ENCODE results near the gene TMEM247.

Gene TMEM247

DNA sequence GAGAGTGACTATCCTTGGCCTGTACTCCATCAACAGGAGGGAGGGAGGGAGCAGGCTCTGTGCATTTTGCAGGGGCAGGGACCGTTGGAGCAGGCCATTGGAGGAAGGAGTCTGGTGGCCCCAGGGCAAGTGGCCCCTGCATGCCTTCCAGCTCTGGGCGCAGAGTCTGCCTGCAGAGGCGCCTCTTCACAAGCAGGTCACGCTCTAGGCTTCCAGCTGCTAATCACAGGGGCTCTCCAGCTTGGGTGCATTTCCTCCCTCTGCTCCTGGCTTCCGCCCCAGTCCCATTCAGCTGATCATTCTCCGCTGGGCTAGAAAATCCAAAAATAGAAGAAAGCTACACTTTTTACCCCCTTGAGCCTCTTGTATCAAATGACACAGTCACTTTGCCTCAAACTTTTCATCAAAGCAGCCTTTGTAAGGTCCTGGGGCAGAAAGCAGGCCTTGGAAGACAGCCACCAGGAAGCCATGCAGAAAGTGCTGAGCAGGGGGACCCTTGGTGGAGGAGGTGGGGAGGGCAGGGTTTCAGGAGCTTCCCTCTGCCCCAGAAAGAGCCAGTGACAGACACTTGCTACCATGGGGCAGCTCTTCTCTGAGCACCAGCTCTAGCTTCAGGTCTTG, 11.3 kb downstream of the TMEM247 start:
- no peak for DNase-seq

DNA sequence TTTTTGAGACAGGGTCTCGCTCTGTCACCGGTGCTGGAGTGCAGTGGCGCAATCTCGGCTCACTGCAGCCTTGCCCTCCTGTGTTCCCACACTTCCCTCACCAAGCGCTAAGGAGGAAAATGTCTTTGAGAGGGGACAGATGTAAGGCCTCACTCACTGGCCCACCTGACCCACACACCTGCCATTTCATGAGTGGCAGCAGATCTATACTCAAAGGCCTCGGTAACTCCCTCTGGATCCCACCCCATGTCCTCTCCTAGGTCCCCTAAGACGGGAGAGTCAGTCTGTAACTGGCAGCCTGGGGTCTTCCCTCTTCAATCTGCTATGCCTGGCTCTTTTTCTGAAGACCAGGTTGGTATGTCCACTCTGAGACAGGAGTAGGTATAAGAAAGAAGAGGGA, 12.9 kb downstream of the TMEM247 start:
- no peak for DNase-seq

DNA sequence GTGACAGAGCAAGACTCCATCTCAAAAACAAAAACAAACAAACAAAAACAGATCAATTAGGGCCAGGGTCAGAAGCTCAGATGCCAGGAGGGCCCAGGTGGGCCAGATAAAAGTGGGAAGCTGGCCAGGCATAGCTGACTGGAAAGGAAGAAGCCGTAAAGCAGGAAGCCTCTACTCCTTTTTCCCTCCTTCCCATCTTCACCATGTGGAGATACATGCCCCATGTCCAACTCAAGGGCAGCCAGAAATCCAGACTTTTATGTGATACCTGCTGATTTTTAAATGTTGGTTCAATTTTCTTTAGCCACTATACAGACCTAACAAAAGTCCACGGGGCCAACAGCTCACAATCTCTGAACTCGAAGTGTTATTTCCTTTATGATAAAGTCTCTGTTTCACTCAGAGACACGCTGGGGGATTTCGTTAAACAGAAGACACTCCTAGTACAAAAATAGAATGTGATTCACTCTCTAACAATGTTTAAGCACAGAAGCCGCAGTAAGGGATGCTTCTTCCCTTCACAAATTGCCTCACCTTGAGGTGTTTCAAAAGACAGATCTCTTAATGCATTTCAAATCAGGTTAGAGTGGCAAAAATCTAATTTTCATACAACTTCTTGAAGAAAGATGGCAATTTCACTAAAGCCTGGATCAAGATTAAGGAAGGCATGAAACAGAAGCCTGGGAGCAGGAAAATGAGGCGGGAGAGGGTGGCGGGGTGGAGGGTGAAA, 14.0 kb downstream of the TMEM247 start:
- no peak for DNase-seq

DNA sequence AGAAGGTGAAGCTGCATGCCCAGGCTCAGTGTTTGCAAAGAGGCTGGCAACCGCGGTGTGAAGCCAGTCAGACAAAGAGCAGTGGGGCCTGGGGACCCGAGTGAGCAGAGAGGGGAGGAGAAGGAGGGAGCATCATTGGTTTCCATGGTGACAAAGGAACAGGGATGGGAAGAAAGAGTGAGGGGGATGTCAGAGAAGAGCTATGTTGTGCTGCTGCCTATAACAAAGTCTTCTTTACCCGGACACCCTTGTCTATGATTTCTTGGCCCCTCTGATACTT, 14.5 kb downstream of the TMEM247 start:
- DNase-seq: no peak

DNA sequence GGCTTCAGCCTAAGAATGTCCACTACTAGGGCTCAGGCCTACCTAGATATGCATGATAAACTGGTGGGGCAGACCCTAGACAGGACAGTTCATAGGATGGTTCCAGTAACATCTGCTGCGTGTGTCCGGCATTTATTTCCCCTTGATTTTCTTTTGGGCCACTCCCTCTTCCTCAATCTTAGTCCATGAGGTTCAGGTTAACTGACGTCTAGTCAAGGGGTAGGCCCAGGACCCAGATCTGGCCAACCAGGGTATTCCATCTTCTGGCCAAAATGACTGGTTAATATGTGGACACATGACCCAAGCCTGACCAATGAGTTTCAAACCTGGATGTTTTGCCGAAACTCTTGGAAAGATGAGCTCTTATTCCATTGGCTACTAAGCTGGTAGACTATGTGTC, 15.2 kb downstream of the TMEM247 start:
- no peak for DNase-seq

DNA sequence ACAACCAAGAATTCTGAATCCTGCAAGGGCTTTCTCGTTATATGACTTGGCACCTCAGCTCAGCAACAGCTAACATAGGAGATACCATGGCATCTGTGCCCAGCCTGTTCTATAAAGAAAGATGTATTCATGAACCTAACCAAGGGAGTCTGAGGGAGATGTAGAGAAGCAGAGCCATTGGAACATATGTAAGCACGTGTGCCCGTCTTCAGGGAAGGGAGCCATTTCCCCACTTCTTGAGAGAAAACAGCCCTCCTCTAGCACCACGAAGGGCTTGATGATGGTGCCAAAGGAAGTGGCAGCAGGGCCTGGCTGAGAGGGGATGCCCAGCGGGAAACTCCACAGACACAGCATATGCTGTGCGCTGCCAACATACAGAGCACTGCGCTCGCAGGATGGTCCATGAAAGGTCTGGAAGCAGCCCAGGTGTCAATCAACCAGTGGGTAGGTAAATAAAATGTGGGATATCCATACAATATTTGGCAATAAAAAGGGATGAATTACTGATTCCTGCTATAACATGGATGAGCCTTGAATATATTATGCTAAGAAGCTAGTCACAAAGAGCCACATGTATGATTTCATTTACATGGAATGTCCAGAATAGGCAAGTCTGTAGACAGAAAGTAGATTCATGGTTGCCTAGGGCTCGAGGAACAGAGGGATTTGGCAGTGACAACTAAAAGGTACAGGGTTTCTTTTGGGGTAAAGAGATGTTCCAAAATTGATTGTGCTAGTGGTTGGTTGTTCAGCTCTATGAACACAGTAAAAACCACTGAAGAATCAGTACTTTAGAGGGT, 16.1 kb downstream of the TMEM247 start:
- no peak for DNase-seq

DNA sequence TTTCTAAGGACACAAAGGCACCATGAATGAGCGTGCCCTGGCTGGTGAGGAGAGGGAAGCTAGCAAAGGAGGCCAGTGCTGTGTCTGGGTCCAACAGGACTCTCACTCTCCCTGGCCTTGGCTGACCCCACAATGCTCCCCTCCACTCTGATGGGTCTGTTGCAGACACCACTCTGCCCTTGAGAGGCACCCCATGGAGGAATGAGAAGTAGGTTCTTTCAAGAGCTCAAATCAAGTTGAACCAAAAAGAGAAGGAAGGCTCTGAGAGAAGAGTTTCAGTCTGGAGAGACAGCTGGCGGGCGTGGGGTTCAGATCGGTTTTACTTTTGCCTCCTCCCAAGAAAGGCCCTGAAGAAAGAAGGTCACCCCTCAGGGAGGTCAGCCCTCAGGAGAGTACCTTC, 18.4 kb downstream of the TMEM247 start:
- DNase-seq: no peak

DNA sequence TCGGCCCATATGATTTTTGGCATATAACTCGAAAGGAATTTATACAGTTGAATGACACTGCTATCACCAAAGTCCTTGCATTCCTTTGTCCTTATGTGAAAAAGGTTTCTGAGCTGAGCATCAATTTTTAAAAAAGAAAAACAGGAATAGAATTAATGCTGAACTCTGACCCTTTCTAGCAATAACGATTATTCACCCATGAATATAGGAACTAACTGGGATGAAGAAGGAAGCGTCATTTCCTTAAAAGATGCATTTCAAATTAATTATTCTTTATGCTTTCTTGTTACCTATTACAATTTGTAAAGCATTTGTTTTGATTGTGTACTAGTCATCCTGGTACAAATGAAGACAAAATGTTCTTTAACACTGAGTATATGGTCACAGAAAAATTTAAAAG, 19.3 kb downstream of the TMEM247 start:
- DNase-seq: no peak

DNA sequence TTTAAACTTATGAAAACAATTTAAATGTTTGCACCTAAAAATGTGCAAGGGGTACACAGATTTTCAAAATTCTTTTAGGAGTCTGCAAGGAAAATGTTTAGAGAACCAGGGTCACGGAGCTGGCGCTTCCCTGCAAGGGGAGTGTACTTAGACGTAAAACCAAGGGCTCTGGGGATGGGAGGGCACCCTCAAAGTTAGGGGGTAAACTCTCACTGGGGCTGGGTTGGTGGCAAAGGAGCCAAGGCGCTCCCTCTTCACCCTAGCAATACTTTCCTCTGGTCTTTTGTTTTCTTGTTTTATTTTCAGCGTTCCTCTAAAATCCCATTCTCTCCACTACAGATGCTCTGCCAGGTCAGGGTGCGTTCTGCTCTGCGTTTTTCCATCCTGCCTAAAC, 20.0 kb downstream of the TMEM247 start:
- DNase-seq: no peak

DNA sequence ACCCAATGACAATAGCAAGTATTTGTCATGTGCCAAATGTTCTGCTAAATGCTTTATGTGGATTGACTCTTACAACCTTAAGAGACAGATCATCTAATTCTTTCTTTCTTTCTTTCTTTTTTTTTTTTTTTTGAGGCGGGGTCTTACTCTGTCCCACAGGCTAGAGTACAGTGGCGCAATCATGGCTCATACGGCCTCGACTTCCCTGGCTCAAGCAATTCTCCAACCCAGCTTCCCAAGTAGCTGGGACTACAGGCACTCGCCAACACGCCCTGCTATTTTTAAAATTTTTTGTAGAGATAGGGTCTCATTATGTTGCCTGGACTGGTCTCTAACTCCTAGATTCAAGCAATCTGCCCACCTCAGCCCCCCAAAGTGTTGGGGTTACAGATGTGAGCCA, 21.4 kb downstream of the TMEM247 start:
- no peak for DNase-seq

DNA sequence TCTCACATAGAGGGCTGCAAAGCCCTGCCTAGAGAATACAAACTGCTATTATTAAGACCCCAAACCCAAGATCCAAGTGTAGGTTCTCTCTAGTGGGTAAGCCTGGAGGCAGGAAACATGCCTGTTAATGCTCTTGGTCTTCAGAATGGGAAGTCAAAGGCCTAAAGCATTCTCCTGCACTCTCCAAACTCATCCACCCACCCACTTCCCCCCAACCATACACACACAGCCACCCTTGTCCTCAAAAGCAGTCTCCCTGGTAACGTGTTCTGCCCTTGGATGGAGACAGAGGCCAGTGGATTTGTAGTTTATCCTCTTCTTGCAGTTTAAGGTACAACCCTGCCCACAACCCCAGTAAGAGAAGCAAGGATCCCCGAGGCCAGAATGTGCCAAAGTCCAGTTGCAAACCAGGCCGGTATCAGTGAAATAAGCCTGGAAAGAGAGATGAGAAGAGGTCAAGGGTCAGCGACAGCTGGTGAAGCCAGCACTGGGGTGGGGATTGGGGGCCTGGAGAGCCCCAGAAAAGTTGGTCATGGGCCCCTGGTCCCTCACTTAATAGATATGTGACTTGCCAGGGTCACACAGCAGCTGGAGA, 23.0 kb downstream of the TMEM247 start:
- no peak for DNase-seq

DNA sequence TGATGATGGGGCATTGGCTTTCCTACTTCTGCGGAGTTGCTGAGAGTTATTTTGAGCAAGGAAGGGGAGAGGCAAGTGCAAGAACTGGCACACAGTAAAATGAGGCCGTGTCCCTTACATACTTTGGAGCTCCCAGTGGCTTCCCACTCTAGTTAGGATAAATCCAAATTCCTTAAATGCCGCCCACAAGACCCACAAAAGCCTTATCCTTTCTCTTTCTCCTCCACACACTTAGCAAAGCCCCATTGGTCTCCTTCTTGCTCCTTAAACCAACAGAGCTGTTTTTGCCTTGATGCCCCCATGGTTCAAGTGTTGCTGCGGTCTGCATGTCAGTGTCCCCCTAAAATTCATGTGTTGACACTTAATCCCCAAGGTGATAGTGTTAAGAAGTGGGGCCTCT, 24.3 kb downstream of the TMEM247 start:
- no peak for DNase-seq

DNA sequence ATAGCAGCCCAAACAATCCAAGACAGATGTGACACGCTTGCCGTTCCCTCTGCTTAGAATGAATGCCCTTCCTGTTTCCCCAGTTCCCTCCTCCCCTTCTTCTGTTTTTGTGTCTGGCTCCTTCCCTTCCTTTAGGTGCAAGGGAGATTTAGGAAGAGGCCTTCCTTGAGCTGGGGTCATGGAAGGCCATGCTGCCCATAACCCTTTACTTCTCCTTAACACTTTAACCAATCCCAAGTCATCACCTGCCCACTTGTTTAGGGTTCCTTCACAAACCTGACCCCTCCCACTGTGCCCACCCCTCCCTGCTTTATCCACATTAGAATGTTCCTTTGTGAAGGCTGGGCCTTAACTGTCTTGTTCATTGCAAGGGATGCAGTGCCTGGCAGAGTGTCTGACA, 24.9 kb downstream of the TMEM247 start:
- no peak for DNase-seq

DNA sequence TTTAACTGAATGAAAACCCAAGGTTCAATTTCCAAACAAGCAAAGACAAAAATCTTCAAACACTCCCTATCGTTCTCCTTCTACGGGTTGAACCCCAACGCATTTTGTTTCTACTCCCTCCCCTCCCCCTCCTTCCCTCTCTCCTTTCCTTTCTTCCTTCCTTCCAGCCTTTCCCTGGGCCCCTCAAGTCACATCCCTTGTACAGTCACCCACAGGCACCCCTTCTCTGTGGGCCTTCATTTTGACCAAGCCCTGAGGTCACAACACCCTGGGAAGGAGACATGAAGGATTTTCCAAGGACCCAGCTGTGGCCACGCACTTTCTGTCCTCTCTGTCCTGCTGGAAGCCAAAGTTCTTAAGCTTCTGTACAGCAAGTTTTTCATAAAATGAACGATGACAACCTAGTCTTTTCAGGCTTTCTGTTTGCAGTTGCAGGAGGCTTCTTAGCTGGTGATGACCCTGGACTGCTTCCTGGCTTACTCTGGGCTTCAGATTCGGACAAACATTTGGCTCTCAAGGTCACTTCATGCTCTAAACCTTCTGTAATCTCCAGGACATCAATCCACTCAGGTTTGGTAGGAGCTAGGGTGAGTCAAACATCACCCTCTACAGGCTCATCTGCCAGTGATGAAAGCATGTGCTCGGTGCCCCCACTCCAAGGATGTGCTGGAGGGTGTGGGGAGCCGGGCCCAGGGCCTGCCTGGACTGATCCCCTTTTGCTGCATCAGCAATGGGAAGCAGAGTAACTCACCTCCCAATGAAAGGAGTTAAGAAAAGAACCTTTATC, 25.5 kb downstream of the TMEM247 start:
- no peak for DNase-seq

DNA sequence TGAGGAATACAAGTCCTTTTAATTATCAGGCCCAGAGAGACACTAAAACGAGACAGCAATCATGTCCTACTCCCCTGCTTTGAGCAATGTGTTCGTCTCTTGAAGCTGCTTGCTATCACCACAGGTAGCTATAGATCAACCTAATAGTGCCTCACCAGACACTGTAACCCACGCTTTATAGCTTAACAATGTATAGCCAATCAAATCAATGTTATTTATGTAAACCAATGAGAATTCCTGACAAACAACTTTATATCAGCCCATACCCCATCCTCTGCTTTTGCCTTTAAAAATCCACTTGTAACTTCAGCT, 26.1 kb downstream of the TMEM247 start:
- DNase-seq: no peak

DNA sequence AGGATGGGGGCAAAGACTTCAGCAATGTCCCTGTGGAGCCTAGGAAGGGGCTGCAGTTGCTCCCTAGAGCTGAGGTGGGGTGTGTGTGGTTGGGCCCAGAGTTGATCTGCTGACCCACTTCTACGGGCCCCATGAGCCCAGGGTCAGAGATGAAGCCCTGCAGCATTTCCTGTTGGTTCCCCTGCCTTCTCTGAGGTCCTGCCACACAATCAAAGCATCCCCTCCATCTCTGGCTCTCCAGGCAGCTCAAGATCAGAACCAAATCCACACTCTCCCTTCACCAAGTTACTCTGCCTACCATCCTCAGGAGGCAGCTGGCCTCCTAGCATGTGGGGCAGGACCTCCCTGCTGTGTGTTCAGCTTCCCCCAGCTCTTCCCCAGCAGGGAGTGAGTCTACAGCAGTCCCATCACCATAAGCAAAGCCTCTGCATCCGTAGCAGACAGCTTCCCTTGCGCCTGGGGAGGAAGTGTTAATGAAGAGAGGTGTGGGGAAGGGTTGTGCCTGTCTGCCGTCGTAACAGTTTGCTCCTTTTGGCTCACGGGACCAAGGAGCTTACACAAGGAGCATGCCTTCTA, 26.9 kb downstream of the TMEM247 start:
- DNase-seq: no peak

DNA sequence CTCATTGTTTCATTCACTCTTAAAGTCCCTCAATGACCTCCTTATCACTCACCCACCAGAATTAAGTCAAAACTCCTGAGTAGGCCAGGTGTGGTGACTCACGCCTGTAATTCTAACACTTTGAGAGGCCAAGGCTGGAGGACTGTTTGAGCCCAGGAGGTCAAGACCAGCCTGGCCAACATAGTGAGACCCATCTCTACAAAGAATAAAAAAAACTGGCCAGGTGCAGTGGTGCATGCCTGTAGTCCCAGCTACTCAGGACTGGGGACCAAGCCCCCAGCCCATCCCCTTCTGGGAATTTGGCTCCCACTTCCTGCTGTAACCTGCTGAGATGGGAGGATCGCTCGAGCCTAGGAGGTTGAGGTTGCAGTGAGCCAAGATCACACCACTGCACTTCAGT, 28.9 kb downstream of the TMEM247 start:
- DNase-seq: no peak

DNA sequence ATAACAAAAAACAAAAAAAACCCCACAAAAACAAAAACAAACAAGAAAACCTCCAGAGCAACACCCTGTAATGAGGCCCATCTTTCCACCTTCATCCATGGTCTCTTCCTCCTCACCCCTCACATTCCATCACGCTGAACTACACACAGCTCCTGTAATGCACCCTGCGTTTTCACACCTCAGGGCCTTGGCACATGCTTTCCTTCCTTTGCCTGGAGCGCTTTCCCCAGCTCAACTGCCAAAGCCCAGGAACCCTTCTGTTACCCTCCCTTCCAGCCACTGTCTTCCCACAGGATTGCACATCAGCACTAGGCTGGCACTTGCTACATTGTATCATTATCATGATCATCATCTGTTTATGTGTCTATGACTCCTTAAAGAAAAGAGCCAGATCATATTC, 29.4 kb downstream of the TMEM247 start:
- no peak for DNase-seq

DNA sequence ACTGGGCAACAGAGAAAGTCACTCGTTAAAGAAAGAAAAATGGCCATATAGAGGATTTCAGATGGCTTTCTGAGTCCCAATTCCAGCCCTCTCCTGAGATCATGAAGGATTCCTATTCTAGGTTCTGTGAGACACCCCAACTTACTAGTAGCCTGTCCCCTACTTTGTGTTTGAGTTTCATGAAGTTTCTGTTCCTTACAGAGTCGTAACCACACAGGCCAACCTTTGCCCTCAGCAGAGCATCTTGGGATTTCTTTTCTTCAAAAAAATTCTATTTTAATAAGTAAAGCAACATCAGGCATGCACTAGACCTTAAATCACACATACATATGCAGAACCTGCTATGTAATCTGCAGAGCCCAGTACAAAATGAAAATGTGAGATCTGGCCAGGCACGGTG, 30.4 kb downstream of the TMEM247 start:
- no peak for DNase-seq

DNA sequence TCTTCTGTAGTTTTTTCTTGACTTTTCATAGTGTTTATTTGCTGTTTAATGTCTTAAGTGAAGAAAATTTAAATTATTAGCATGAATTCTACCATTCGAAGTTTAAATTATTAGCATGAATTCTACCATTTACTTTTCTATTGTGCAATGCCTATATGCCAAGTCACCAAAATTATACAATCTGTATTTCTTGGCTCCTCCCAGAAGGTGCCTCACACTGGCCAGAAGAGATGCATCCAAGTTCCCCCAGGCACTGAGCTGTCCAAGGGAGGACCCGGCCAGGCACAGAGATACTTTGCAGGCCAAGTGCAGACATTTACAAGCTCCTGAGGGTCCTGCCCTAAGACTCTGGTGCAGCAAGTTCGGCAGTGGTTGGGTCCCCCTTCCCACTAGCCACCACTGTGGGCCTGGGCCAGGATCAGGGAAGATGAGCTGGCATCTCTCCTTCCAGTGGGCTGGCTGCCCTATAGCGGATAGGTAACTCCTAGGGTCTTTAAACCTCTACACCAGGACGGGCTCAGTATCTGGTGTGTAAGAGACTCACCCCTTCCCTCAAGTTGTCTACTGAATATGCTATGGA, 31.3 kb downstream of the TMEM247 start:
- DNase-seq: no peak

DNA sequence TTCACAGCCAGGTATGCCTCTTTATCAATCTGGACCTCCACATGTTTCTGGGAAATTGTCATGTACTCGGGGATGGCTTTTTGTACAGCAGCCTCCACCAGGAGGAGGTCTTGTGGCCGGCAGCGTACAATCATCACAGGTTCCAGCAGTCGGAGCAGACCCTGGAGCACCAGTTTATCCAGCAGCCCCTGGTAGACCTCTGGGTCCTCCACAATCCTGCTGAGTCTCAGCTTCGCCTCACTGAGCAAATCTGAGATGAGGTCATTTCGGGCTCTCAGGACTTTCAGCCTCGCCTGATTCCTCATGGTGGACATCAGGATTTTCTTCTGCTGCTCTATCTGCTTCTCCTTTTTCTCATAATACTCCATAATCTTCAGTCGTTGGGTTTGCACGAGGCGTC, 32.8 kb downstream of the TMEM247 start:
- DNase-seq: no peak

DNA sequence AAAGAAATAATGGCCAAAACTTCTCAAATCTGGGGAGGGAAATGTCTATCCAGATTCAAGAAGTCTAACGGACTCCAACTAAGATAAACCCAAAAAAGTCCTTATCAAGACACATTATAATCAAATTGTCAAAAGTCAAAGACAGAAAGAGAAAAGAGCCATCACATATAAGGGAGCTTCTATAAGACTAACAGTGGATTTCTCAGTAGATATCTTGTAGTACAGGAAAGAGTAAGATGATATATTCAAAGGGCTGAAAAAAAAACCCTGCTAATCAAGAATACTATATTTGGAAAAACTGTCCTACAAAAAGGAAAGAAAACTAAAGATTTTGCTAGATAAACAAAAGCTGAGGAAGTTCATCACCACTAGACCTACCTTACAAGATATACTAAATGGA, 35.4 kb downstream of the TMEM247 start:
- DNase-seq: no peak

DNA sequence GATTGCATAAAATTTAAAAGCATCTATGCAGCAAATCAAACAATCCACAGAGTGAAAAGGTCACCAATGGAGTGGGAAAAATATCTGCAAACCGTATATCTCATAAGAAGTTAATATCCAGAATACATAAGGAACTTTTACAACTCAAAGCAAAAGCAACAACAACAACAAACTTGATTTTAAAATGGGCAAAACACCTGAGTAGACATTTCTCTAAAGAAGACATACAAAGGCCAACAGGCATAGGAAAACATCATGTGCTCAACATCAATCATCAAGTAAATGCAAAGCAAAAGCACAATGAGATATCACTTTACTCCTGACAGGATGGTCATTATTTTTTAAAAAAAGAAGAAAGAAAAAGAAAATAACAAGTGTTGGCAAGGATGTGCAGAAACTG, 38.1 kb downstream of the TMEM247 start:
- DNase-seq: no peak

Measured in stimulated activated CD8-positive, alpha-beta memory T cell treated with anti-CD3 and anti-CD28 coated beads, Interleukin-4, amount 100 ng/mL, for 48 hours (primary cell).